ENCODE results near the gene C2.

DNA sequence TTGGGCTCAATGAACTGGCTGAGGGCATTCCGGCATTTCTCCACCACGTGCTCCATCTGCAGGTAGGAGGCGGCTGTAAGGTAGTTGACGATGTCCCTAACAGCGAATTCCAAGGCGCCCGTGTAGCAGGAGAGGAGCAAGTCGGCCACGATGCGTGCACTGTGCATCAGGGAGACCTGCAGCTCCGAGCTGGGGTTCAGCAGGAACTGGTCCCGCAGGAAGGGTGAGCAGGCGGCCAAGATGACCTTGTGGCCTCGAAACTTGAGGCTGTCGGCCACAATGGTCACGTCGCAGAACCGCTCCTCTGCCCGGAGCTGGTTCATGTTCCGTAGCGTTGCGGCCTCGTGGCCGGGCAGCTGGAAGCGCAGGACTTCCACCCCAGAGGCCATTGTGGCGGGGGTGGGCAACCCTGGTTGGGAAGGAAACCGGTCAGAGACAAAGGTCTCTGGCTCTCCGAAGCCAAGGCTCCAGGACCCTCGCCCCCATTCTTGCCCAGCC is 26.6 kb upstream of the C2 start:
- TF ChIP-seq, protein P1, sequence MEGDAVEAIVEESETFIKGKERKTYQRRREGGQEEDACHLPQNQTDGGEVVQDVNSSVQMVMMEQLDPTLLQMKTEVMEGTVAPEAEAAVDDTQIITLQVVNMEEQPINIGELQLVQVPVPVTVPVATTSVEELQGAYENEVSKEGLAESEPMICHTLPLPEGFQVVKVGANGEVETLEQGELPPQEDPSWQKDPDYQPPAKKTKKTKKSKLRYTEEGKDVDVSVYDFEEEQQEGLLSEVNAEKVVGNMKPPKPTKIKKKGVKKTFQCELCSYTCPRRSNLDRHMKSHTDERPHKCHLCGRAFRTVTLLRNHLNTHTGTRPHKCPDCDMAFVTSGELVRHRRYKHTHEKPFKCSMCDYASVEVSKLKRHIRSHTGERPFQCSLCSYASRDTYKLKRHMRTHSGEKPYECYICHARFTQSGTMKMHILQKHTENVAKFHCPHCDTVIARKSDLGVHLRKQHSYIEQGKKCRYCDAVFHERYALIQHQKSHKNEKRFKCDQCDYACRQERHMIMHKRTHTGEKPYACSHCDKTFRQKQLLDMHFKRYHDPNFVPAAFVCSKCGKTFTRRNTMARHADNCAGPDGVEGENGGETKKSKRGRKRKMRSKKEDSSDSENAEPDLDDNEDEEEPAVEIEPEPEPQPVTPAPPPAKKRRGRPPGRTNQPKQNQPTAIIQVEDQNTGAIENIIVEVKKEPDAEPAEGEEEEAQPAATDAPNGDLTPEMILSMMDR (IDR thresholded peaks at IDR 0.05), result no peak
- no peak for TF ChIP-seq ZFX (IDR thresholded peaks at IDR 0.05; ENCODE audit: borderline replicate concordance)
